ENCODE measurements around the gene ZDHHC18.
"Not testable (repeated sequence)": the region's sequence is repeated elsewhere in the genome, so short reads cannot be mapped to it uniquely, and the experiment has no call there.

Gene ZDHHC18

GRCh38 chr1:26794391-26794790 is 32.1 kb upstream of the ZDHHC18 start:
- peaks cover 8% of the 10 kb centered on the region for H3K4me1 ChIP-seq (ENCODE audit: control insufficient read depth, insufficient read depth, low read length)
- no peak overlapping the region for H3K4me2 ChIP-seq (ENCODE audit: low read length)
- H3K36me3 ChIP-seq (ENCODE audit: insufficient read depth, low read length) = peaks cover 19% of the 10 kb centered on the region
- no peak overlapping the region for H3K9ac ChIP-seq (ENCODE audit: low read depth, low read length)
- H3K4me3 ChIP-seq (ENCODE audit: low read length) = no peak overlapping the region
- H3K27me3 ChIP-seq (ENCODE audit: control insufficient read depth, insufficient read depth, low read length) = no peaks in the 10 kb centered on the region
- H3K9me3 ChIP-seq (replicated peaks; ENCODE audit: low read length) = no peaks in the 10 kb centered on the region

- no peak overlapping the region for H3K9ac ChIP-seq (ENCODE audit: low read depth, low read length)
These were observed 28.9 kb upstream of the ZDHHC18 start for GRCh38 chr1:26797627-26798026.

DNA sequence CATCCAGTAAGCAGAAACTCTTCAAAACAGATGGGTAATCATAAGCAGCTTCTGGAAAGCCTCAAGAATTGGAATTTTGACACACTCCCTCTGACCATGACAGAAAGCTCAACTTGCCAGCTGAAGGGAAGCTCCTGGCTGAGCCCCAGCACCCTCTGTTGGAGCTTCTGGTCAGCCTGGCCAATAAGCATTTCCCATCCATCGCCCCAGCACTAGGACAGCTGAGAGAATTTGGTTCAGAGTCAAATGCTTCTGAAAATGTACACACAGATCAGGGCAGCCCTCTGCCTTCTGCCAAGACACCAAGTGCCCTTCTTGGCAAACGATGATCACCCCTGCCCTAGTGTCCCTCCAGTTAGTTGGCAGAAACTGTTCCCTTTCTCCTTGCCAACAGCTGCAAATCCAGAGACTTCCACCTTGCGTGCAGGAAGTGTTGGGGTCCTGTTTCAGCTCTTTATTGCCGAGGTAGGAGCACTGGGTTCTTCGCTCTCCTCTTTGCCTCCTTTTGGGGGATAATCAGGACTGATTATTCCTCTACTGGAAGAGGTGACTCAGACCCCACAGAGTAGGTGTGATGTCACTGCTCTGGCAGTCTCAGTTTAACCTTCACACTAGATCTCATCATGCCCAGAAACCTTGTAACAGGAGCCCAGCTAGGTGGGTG is 26.9 kb upstream of the ZDHHC18 start:
- Histone ChIP-seq H3K4me2 (ENCODE audit: low read length) (peak overlapping the region; percentile 77), H3K36me3 (ENCODE audit: insufficient read depth, low read length) (peaks cover 12% of the 10 kb centered on the region), H3K4me3 (ENCODE audit: low read length) (peak overlapping the region; percentile 56), H3K27me3 (ENCODE audit: control insufficient read depth, insufficient read depth, low read length) (no peaks in the 10 kb centered on the region), H3K9ac (ENCODE audit: low read depth, low read length) (peak overlapping the region; percentile 4), H3K4me1 (ENCODE audit: control insufficient read depth, insufficient read depth, low read length) (peaks cover 20% of the 10 kb centered on the region), H3K9me3 (replicated peaks; ENCODE audit: low read length) (no peaks in the 10 kb centered on the region)

More at GRCh38 chr1:26797627-26798026, 28.9 kb upstream of the ZDHHC18 start:
- no peak overlapping the region for H3K4me3 ChIP-seq (ENCODE audit: low read length)
- H3K36me3 ChIP-seq (ENCODE audit: insufficient read depth, low read length) = peaks cover 19% of the 10 kb centered on the region
- H3K4me1 ChIP-seq (ENCODE audit: control insufficient read depth, insufficient read depth, low read length) = peaks cover 20% of the 10 kb centered on the region
- H3K9me3 ChIP-seq (replicated peaks; ENCODE audit: low read length) = no peaks in the 10 kb centered on the region
- no peaks in the 10 kb centered on the region for H3K27me3 ChIP-seq (ENCODE audit: control insufficient read depth, insufficient read depth, low read length)
- H3K4me2 ChIP-seq (ENCODE audit: low read length) = no peak overlapping the region

DNA sequence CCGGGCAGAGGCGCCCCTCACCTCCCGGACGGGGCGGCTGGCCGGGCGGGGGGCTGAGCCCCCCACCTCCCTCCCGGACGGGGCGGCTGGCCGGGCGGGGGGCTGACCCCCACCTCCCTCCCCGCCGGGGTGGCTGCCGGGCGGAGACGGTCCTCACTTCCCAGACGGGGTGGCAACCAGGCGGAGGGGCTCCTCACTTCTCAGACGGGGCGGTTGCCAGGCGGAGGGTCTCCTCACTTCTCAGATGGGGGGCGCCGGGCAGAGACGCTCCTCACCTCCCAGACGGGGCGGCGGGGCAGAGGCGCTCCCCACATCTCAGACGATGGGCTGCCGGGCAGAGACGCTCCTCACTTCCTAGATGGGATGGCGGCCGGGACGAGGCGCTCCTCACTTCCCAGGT is 22.6 kb upstream of the ZDHHC18 start:
- not testable (repeated sequence) for H3K9ac ChIP-seq (ENCODE audit: low read depth, low read length); H3K4me2 ChIP-seq (ENCODE audit: low read length); H3K36me3 ChIP-seq (ENCODE audit: insufficient read depth, low read length); H3K9me3 ChIP-seq (replicated peaks; ENCODE audit: low read length); H3K4me3 ChIP-seq (ENCODE audit: low read length); H3K27me3 ChIP-seq (ENCODE audit: control insufficient read depth, insufficient read depth, low read length)
- H3K4me1 ChIP-seq (ENCODE audit: control insufficient read depth, insufficient read depth, low read length) = peaks cover 17% of the 10 kb centered on the region

DNA sequence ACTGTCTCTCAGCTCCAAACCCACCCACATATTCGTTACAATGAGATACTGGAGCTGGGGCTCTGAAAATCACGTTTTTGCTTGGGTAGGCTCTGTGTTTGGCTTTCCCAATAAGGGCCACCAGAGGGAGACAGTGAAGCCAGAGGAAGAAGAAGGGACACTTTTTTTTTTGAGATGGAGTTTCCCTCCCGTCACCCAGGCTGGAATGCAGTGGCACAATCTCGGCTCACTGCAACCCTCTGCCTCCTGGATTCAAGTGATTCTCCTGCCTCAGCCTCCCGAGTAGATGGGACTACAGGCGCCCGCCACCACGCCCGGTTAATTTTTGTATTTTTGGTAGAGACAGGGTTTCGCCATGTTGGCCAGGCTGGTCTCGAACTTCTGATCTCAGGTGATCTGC is 16.4 kb upstream of the ZDHHC18 start:
- H3K9me3 ChIP-seq (replicated peaks; ENCODE audit: low read length); H3K27me3 ChIP-seq (ENCODE audit: control insufficient read depth, insufficient read depth, low read length); H3K36me3 ChIP-seq (ENCODE audit: insufficient read depth, low read length): not testable (repeated sequence)

GRCh38 chr1:26811057-26811456 is 15.4 kb upstream of the ZDHHC18 start:
- Histone ChIP-seq H3K36me3 (ENCODE audit: insufficient read depth, low read length) (no peaks in the 10 kb centered on the region), H3K4me1 (ENCODE audit: control insufficient read depth, insufficient read depth, low read length) (no peaks in the 10 kb centered on the region), H3K9ac (ENCODE audit: low read depth, low read length) (no peak overlapping the region), H3K9me3 (replicated peaks; ENCODE audit: low read length) (no peaks in the 10 kb centered on the region), H3K4me2 (ENCODE audit: low read length) (no peak overlapping the region), H3K4me3 (ENCODE audit: low read length) (no peak overlapping the region), H3K27me3 (ENCODE audit: control insufficient read depth, insufficient read depth, low read length) (no peaks in the 10 kb centered on the region)

More for the DNA sequence above, 16.4 kb upstream of the ZDHHC18 start:
- not testable (repeated sequence) for H3K4me1 ChIP-seq (ENCODE audit: control insufficient read depth, insufficient read depth, low read length); H3K4me2 ChIP-seq (ENCODE audit: low read length); H3K9ac ChIP-seq (ENCODE audit: low read depth, low read length); H3K4me3 ChIP-seq (ENCODE audit: low read length)

GRCh38 chr1:26811708-26812107 is 14.8 kb upstream of the ZDHHC18 start:
- H3K4me2 ChIP-seq (ENCODE audit: low read length) = no peak overlapping the region
- H3K9me3 ChIP-seq (replicated peaks; ENCODE audit: low read length) = no peaks in the 10 kb centered on the region

DNA sequence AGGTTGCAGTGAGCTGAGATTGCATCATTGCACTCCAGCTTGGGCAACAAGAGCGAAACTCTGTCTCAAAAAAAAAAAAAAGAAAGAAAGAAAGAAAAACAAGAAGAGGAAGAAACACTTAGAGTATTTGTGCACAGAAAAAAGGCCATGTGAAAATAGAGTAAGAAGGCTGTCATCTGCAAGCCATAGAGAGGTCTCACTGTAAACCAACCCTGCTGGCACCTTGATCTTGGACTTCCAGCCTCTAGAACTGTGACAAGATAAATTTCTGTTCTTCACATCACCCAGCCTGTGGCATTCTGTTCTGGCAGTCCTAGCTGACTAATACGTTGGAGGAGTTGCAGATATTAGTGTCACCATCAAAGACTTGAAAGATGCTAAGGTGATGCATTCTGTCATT is 12.1 kb upstream of the ZDHHC18 start:
- H3K36me3 ChIP-seq (ENCODE audit: insufficient read depth, low read length) = no peaks in the 10 kb centered on the region
- H3K4me2 ChIP-seq (ENCODE audit: low read length) = no peak overlapping the region
- no peaks in the 10 kb centered on the region for H3K9me3 ChIP-seq (replicated peaks; ENCODE audit: low read length)
- no peak overlapping the region for H3K4me3 ChIP-seq (ENCODE audit: low read length)
- H3K9ac ChIP-seq (ENCODE audit: low read depth, low read length) = no peak overlapping the region
- no peaks in the 10 kb centered on the region for H3K27me3 ChIP-seq (ENCODE audit: control insufficient read depth, insufficient read depth, low read length)
- no peaks in the 10 kb centered on the region for H3K4me1 ChIP-seq (ENCODE audit: control insufficient read depth, insufficient read depth, low read length)

More at GRCh38 chr1:26811708-26812107, 14.8 kb upstream of the ZDHHC18 start:
- H3K4me3 ChIP-seq (ENCODE audit: low read length) = no peak overlapping the region
- no peak overlapping the region for H3K9ac ChIP-seq (ENCODE audit: low read depth, low read length)
- H3K27me3 ChIP-seq (ENCODE audit: control insufficient read depth, insufficient read depth, low read length) = no peaks in the 10 kb centered on the region
- no peaks in the 10 kb centered on the region for H3K36me3 ChIP-seq (ENCODE audit: insufficient read depth, low read length)
- H3K4me1 ChIP-seq (ENCODE audit: control insufficient read depth, insufficient read depth, low read length) = no peaks in the 10 kb centered on the region

DNA sequence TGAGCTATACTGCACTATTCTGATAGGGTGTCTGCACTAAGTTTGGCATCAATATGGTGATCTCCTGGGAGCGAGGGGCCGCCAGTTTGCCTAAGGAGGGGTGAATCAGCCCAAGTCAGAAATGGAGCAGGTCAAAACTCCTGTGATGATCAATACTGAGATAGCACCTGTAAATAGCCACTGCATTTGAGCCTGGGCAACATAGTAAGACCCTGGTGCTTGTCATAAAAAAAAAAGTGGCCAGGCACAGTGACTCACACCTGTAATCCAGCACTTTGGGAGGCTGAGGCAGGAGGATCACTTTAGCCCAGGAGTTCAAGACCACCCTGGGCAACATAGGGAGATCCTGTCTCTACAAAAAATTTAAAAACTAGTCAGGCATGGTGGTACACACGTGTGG is 11.6 kb upstream of the ZDHHC18 start:
- Histone ChIP-seq H3K36me3 (ENCODE audit: insufficient read depth, low read length) (no peaks in the 10 kb centered on the region), H3K9me3 (replicated peaks; ENCODE audit: low read length) (no peaks in the 10 kb centered on the region), H3K9ac (ENCODE audit: low read depth, low read length) (no peak overlapping the region), H3K4me2 (ENCODE audit: low read length) (no peak overlapping the region), H3K4me1 (ENCODE audit: control insufficient read depth, insufficient read depth, low read length) (no peaks in the 10 kb centered on the region), H3K4me3 (ENCODE audit: low read length) (no peak overlapping the region), H3K27me3 (ENCODE audit: control insufficient read depth, insufficient read depth, low read length) (no peaks in the 10 kb centered on the region)

GRCh38 chr1:26820784-26821269 is 5.7 kb upstream of the ZDHHC18 start:
- Histone ChIP-seq H3K9ac (ENCODE audit: low read depth, low read length) (no peak overlapping the region), H3K36me3 (ENCODE audit: insufficient read depth, low read length) (no peaks in the 10 kb centered on the region), H3K27me3 (ENCODE audit: control insufficient read depth, insufficient read depth, low read length) (no peaks in the 10 kb centered on the region), H3K4me1 (ENCODE audit: control insufficient read depth, insufficient read depth, low read length) (peaks cover under 1% of the 10 kb centered on the region), H3K4me2 (ENCODE audit: low read length) (no peak overlapping the region), H3K9me3 (replicated peaks; ENCODE audit: low read length) (no peaks in the 10 kb centered on the region), H3K4me3 (ENCODE audit: low read length) (no peak overlapping the region)

DNA sequence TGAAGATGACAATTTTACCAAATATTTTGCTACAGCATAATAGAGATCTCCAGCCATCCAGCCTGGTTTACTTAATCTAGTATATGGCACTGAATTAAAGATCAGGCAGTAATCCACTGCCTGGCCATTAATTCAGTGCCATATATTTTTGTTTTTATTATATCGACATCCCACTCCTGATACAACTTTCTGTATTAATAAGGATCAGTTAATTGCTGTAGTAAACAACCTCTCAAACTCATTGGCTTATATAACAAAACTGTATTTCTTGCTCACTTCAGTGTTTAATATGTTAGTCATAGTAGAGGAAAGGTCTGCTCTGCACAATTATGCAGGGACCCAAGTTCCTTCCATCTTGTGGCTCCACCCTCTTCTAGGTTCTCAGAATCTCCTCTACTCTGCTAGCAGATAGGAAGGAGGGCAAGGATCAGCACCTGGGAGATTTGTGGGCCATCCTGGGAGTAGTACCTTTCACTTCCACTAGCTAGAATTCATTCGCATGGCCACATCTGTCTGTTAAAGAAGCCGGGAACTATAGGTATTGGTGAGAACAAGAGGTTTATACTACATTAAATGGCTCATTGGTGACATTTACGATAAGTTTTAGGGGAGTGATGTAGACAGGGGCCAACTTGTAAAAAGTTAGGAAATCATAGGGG is 3.6 kb upstream of the ZDHHC18 start:
- Histone ChIP-seq H3K4me3 (ENCODE audit: low read length) (no peak overlapping the region), H3K4me1 (ENCODE audit: control insufficient read depth, insufficient read depth, low read length) (peaks cover 12% of the 10 kb centered on the region), H3K36me3 (ENCODE audit: insufficient read depth, low read length) (no peaks in the 10 kb centered on the region), H3K4me2 (ENCODE audit: low read length) (no peak overlapping the region), H3K9me3 (replicated peaks; ENCODE audit: low read length) (no peaks in the 10 kb centered on the region), H3K9ac (ENCODE audit: low read depth, low read length) (no peak overlapping the region), H3K27me3 (ENCODE audit: control insufficient read depth, insufficient read depth, low read length) (no peaks in the 10 kb centered on the region)

DNA sequence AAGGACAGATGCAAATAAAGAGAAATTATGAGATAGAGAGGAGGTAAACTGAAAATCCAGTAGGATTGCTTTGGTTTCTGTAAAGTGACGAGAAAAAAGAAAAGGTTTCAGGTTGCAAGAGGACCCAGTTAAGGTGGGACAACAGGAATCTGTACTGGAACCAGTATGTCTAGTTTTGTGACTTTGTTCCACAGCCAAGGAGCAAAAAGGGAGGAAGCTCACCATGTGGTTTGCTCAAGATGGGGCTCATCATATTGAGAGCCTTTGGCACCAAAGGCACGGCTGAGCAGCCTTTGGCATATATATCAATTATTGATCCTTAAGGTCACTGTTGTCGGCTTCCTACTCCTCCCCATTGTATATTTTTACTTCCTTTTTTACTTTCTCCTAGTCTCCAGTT is 1.8 kb upstream of the ZDHHC18 start:
- H3K4me1 ChIP-seq (ENCODE audit: control insufficient read depth, insufficient read depth, low read length) = peaks cover 23% of the 10 kb centered on the region

More for the DNA sequence above, 1.8 kb upstream of the ZDHHC18 start:
- Histone ChIP-seq H3K9me3 (replicated peaks; ENCODE audit: low read length) (no peaks in the 10 kb centered on the region), H3K4me3 (ENCODE audit: low read length) (no peak overlapping the region), H3K9ac (ENCODE audit: low read depth, low read length) (no peak overlapping the region), H3K4me2 (ENCODE audit: low read length) (no peak overlapping the region), H3K36me3 (ENCODE audit: insufficient read depth, low read length) (no peaks in the 10 kb centered on the region), H3K27me3 (ENCODE audit: control insufficient read depth, insufficient read depth, low read length) (no peaks in the 10 kb centered on the region)

All from skeletal muscle satellite cell (primary cell).